Fibroblast of upper back skin (primary cell): ENCODE measurements around the gene SEMA3E.
"Not testable (repeated sequence)": the region's sequence is repeated elsewhere in the genome, so short reads cannot be mapped to it uniquely, and the experiment has no call there.

Source experiments
- DNase-seq: peaks from one replicate; pipeline ENCODE4 v3.0.0-alpha.2; 2013

The SEMA3E gene

DNA sequence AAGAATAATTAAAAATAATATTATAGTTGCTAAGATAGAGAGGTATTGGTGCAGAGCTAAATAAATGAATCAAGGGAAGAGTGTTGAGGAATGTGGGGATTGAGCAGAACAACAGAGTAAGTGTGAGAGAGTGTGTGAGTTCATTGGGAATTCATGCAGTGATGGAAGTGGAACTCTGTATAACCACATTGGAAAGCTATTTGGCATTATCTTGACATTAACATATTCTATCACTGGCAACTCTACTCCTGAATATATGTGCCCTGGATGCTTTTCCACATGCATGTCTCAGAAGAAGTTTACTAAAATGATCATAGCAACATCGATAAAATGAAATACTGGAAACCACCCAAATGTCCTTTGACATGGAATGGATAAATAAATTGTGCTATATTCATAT, 164.1 kb downstream of the SEMA3E start:
- DNase-seq: no peak

DNA sequence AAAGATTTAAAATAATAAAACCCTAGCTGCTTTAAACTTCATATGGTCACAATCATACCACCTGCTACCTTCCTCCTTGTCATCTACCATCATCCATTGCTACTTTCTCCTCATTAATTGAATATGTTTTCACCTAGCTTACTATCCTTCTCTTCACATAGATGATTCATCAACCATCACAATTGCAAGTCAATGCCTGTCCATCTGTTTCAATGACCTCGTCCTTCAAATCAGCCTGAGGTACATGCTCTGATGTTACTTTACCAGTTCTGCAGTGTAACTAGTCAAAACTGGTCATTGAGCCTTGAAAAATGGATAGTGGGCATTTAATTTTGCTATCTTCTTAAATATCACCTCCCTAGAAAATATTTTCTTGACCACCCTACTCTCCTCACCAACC, 164.7 kb downstream of the SEMA3E start:
- no peak for DNase-seq

DNA sequence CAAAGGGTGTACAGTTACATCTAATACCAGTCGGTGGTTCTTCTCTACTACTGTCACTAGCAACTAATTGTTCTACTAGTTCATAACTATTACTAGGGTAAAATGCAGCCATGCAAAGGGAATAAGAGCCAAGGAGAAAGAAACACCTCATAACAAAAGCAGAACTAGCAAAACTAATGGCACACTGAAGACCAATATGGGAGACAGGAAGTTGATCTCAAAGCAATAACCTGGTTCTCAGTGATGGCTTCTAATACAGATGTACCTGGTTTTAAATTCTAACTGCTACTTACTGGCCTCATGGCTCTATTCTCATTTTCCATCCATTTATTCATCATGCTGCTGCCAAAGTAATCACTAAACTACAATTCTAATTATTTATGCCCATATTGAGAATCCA, 170.3 kb downstream of the SEMA3E start:
- DNase-seq: no peak

DNA sequence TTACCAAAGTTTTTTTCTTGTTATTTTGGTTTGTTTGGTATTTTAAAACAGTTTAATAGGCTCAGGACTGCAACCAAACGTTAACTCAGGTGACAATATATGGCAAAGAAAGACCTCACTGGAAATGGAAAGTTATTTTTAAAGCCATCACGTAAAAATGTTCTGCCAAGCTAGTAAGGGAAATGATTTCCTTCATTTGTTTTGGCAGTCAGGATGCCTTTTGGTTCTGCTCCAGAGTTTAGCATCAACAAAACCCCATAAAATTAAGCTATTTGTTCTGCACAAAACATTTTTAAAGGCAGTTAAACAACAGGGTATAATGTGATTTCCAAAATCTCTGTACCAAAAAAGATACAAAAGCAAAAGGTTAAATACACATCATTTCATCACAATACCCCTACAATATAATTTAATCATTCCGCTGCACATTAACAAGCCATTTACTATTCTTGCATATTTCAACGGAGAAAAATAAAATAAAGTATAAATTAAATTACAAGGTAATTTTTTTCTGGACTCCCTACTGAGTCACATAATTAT, 172.4 kb downstream of the SEMA3E start:
- DNase-seq: no peak

DNA sequence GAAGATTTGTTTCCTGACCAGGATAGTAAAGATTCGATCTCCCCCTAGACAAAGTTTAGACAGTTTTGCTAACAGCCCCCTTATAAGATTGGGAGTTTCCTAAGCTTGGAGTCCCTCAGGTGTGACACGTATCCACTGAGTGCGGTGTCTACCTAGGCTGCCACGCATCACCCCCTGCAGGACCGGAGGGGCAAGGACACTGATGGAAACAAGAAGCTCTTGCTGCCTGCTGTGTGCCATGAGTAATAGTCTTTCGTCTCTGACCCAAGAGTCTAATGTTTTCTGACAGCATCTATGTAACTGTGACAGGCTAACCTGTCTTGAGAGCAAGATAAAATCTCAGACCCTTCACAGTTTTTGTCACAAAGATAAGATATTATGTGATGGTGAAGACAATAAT, 173.5 kb downstream of the SEMA3E start:
- no peak for DNase-seq

DNA sequence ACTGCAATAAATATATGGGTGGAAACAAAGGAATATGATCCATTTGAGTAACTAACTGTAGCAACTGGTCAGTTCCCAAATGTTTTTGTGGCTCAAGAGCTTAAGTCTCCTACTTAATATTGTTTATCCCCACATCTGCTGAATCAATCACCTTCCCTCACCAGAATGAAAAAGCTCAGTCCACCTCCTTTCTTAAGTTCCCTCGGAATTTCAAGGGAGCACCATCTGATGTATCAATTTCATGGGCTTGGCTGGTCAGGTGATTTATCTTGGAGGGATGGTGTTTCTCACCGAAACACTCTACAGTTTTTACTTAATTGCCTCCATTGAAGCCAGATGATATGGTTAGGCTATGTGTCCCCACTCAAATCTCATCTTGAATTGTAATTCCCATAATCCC, 176.6 kb downstream of the SEMA3E start:
- no peak for DNase-seq

DNA sequence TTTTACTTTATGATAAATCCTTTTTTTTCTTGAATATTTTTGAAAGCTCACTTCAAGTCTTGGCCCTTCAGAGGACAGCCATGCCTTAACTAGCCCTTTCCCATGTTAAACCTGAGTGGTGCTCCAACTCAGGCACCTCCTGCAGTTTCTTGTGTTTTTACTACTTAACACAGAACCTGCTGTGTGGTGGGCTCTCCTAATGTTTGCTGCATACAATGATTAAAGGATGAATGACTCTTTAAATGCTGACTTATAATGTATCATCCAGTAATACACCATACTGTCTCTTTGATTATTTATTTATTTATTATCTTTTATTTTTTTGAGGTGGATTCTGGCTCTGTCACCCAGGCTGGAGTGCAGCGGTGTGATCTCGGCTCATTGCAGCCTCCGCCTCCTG, 179.4 kb downstream of the SEMA3E start:
- peak; percentile 6 for DNase-seq

DNA sequence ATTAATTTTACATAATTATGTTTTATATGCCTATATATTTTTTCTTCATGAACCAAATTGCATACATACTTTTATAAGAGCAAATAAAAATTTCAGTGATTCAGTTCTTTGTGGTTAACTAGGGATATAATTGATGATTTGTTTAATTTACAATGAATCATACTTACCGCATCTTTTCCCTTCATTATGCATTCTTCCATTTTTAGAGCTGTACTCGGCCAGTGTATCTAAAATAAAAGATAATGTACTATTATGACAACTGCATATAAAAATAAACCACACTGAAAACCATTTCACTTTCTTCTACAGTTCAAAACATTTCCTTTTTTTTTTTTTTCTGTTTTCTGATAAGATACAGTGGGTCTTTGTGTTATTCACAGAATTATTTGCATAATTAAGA, 179.9 kb downstream of the SEMA3E start:
- peak; percentile 78 for DNase-seq

DNA sequence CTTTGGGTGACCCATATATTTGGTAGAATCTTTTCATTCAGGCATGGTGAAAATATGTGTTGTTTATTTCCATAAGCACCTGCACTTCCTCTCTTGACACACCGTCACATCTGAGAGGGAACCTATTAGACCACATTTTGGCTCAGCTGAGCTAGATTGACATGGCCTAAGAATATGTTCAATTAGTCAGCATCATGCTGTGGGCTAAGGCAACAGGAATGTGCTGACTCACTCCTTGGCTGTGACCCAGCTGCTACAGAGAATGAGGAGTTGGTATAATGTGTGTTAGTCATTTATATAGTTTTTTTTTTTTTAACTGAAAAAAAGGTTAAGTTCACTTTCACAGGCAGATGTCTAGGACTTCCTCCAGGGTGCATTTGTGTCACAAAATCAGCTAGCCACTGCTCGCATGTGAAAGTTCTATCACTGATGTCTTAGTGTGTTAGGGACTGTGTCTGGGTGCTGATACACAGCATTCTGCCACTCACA, 180.6 kb downstream of the SEMA3E start:
- DNase-seq: peak; percentile 99

DNA sequence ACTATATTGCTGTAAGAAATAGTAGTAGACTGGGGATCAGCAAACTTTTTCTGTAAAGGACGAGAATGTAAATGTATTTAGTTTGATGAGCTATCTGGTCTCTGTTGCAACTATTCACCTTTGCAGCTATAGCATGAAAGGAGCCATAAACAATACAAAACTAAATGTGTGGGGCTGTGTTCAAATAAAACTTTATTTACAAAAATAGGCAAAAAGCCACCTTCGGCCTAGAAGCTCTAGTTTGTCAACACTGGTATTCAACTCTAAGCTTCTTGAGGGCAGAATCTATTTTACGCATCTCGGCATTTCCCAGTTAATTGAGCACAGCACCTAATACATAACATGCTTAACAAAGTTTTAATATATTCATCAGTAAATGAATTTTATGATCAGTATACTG, 181.4 kb downstream of the SEMA3E start:
- no peak for DNase-seq

DNA sequence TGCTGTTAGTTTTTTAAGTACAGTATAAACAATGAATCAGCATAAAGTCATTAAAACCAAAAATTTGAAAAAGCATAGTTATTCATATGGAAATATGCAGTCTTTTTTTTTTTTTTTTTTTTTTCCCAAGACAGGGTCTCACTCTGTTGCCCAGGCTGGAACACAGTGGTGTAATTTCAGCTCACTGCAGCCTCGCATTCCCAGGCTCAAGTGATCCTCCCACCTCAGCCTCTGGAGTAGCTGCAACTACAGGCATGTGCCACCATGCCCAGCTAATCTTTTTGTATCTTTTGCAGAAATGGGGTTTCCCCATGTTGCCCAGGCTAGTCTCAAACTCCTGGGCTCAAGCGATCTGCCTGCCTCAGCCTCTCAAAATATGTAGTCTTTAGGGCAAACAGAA, 182.0 kb downstream of the SEMA3E start:
- no peak for DNase-seq

DNA sequence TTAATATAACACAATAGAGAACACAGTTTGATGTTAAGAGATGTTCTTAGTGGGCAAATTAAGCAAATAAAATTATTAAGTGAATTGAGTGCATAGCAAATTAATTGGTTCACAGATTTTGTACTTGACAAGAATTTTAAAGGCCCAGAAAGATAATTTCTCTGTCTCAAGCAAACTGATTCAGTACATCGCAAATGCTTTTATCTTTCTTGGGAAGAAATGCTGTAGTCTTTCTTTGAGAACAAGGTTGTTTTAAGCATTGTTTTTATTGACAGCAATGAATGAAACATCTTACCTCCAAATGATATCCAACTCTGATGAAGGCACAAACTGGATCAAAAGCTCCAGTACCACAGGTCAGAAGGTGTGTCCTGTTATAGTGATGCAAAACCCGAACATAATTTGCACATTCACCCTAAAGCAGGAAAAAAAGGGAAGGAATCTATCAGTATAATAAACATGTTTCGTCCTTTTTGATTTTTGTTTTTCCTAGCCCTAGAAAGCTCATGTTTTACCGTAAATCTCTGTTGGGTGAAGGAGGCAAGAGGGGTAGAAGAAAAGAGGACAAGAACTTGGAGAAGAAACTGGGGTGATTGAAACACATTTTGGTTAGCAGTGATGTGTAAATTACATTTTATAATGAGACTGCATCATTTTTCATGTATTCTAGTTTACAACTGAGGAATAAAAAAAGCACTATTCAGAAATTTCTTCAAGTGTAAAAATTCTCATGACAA, 182.6 kb downstream of the SEMA3E start:
- DNase-seq: no peak

DNA sequence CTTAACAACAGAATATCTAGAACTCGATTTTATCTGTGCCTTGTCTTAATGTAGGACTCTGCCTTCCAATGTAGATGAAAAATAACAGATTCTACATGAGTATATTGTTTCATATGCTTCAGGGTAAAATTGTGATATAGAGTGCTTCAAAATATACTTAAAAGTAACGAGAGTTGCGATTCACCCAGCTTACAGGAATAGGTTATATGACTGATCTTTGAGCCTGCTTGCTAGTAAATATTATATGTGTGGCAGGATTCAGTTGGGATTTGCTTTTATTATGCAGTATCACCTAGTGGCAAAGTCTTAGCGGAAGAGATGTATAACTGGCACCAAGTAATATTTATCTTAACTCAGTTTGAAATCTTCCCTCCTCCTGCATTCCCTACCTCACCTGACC, 183.3 kb downstream of the SEMA3E start:
- DNase-seq: no peak

DNA sequence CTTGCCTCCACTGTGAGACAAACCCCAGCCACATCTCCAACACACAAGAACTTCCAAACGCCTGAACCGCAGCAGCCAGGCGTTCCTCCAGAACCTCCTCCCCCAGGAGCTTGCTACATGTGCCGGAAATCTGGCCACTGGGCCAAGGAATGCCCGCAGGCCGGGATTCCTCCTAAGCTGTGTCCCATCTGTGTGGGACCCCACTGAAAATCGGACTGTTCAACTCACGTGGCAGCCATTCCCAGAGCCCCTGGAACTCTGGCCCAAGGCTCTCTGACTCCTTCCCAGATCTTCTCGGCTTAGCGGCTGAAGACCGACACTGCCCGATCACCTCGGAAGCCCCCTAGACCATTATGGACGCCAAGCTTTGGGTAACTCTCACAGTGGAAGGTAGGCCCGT, 187.1 kb downstream of the SEMA3E start:
- not testable (repeated sequence) for DNase-seq

DNA sequence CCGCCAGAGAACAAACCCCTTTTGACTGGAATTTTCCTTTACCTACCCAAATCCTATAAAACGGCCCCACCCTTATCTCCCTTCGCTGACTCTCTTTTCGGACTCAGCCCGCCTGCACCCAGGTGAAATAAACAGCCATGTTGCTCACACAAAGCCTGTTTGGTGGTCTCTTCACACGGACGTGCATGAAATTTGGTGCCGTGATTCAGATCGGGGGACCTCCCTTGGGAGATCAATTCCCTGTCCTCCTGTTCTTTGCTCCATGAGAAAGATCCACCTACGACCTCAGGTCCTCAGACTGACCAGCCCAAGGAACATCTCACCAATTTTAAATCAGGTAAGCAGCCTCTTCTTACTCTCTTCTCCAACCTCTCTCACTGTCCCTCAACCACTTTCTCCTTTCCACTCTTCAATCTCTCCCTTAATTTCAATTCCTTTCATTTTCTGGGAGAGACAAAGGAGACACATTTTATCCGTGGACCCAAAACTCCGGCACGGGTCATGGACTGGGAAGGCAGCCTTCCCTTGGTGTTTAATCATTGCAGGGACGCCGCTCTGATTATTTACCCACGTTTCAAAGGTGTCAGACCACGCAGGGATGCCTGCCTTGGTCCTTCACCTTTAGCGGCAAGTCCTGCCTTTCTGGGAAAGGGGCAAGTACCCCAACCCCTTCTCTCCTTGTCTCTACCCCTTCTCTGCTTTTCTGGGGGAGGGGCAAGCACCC, 188.8 kb downstream of the SEMA3E start:
- DNase-seq: not testable (repeated sequence)

DNA sequence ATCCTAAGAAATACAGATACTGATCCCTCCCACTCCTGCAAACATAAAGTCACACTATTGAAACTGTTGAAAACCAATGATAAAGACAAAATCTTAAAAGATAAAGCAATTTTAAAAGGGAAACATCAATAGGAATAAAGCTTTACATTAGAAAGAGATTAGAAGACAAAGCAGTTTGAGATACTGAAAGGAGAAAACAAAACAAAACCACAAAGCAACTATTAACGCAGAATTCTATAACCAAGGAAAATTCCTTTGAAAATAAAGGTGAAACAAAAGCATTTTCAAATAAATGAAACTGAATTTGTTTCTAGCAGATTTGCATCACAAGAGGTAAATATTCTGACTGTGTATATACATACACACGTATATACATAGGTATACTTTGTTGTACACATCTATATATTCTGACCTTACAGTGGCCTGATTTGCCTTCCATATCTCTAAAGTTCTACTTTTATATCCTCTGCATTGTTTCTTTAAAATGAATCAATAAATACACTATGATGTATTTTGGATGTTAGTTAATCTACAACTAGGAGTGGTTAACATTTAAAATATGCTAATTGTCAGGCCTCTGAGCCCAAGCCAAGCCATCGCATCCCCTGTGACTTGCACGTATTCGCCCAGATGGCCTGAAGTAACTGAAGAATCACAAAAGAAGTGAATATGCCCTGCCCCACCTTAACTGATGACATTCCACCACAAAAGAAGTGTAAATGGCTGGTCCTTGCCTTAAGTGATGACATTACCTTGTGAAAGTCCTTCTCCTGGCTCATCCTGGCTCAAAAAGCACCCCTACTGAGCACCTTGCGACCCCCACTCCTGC, 189.6 kb downstream of the SEMA3E start:
- not testable (repeated sequence) for DNase-seq

DNA sequence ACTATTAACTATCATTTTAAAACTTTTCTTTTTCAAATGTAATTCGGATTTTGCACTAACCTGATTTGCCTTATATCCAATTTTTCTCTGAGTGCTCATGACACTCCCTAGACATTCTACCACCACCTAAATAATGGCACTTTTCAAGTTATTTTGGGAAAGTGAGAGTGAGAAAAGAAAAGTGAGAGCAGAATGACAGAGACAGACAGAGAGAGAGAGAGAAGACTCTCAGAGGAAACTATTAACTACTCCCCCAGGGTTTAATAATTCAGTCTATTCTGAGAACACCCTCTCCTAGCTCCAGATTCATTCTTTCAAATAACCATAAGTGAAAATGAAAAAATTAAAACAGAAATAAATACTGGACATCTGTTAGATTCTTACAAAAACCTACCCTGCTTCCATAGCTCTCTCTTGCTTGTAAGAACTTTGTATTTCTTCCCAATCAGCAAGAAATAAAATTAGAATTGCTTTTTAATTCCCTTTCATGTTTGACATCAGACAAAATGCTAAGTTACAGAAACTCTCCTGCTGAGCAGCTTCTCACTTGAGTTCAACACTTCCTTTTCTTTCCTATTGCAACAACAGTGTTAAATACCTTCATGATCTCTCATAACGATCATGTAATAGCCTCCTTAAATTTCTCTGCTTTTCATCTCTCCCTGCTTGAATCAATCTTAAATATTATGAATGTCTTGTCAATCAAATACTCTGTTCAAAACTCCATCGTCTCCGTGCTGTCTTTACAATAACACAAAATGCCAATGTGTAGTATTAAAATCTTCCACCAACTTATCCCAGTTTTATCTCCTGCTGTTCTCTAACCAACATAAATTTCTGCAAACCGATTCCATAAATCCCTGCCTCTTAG, 191.7 kb downstream of the SEMA3E start:
- DNase-seq: peak; percentile 29

DNA sequence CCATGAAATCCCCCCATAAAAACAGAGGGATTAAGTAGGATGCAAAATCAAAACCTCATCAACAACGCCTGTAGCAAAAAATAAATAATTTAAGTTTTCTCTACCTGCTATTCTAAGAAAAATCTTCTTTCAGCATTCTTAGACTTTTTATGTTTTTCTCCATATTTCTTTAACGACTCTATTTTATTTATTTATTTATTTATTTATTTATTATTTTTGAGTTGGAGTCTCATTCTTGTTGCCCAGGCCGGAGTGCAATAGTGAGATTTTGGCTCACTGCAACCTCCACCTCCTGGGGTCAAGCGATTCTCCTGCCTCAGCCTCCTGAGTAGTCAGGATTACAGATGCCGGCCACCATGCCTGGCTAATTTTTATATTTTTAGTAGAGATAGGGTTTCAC, 192.5 kb downstream of the SEMA3E start:
- DNase-seq: no peak

DNA sequence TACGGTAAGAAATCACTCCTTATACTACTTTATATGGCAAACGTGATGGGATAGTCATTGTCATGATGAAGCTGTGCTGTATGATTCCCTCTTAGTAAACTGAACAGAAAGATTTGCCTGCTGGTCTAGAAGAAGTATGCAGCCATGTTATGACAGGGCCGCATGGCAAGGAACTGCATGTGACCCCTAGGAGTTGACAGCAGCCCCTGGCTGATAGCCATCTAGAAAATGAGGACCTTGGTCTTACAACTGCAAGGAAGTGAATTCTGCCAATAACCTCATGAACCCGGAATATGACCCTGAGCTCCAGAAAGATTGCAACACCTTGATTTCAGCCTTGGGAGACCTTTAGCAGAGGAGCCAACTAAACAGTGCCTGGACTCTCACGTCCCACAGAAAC, 193.3 kb downstream of the SEMA3E start:
- DNase-seq: no peak

DNA sequence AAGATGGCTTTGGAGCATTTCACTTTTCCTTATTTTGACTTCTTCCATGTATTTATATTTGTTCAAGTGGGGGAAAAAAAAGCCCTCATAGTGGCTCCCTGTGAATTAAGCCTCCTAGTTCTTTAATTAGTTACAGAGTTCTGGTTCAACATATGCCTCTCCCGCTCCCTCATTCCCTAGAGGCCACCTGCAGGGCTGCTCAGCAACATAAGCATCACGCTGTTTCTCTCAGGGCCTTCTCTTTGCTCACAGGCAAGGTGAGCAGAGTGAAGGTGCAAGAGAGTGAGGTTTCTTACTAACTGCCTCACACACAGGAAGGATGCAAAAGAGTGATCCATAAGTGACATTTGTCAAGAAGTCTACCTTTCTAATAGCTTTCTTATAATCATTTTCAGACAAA, 196.7 kb downstream of the SEMA3E start:
- no peak for DNase-seq

DNA sequence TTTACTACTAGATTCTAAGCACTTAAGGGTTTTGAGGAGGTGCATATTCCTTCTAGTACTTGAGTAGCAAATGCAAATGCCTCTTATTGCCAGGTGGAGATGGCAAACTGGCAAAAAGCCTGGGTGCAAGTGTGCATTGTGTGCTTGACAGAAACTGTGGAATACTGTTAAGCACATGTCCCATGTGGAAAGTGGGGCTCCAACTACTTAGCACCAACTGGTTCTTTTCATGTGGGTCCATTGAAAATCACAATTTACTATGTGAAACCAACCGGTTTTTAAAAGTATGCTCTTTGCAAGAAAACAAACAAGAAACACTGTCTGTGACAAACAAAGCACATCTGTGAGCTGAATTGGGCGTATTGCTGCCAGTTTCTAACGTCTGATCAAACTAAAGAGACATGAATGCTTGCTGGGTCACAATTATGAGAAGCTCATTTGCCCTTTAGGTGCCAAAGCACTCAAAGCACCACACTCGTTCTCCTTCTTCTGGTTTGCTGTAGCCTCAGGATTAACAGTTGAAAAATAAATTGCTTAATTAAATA, 197.4 kb downstream of the SEMA3E start:
- no peak for DNase-seq

DNA sequence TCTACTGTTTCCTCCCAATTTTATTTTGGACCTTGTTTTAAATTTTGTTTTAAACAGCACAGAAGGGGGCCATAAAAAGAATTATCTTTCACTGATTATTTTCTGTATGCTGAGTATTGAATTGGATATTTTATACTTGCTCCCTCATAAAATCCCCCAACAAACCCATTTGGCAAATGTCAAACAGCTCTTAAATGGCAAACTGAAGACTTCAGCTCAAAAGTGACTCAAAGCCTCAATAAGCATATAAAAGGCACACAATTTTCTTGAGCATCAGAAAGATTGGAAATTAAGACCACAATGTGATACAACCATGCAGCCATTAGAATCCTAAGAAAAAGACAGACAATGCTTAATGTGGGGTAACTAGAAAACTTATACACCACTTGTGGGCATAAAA, 199.2 kb downstream of the SEMA3E start:
- DNase-seq: no peak
